Measurements from ENCODE around the gene TUBB4B.
"Not testable (repeated sequence)": the region's sequence is repeated elsewhere in the genome, so short reads cannot be mapped to it uniquely, and the experiment has no call there.

TUBB4B gene

DNA sequence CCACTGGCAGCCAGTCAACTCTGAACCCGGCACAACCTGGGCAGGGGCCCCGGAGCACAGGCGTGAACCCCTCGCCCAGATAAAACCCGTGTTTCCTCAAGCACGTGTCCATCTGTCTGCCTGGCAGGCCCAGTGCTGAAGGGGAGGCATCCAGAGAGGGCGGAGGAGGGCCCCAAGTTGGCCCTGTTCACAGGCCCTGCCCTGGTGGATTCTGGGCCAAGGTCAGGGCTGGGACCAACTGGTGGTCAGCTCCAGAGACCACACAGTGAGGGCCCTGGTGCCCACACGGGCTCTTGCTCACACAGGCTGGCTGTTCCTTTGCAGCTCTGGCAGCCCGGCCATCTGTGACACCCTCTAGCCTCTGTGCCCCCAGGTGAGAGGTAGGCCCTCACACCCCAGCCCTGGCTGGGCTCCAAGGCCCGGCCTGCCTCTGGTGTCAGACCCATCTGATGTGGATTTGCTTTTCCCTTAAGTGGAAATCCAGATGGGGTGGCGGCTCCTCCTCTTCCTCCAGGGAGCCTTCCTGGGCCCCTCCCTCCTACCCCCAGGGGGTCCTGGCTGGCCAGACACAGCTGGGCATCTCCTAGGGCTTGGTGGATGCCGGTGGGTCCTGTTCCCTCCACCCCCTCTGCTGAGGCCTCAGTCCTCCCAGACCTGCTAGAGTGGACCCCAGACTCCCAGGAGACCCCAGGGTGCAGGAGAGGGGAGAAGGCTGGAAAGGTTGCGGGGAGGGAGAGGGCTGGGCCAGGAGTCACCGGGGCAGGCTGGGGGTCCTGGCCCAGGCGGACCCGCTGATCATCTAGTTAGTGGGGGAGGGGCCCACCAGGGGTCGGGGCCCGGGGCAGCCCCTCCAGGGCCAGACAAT, 9.5 kb downstream of the TUBB4B start:
- in situ Hi-C loops (cut with MboI; ENCODE audit: low sequenced_read_pairs): no loop called here

DNA sequence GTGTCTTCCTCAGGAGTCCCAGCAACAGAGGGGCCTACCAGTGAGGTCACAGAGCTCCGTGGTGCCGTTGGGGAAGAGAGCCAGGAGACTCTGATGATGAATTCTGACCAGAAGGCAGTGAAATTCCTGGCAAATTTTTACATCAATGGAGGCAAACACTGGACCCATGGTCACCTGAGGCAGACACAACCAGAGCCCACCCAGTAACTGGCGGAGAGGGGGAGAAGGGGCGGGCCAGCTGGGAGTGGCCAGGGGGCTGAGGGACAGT, 10.0 kb downstream of the TUBB4B start, which contains the start of gene STPG3:
STPG3 (plus strand) TSS at position 93 of the 268 bp plus-strand sequence; CDS start at position 94, 1 bp downstream.
- in situ Hi-C loops (cut with MboI; ENCODE audit: low sequenced_read_pairs): no loop called here

DNA sequence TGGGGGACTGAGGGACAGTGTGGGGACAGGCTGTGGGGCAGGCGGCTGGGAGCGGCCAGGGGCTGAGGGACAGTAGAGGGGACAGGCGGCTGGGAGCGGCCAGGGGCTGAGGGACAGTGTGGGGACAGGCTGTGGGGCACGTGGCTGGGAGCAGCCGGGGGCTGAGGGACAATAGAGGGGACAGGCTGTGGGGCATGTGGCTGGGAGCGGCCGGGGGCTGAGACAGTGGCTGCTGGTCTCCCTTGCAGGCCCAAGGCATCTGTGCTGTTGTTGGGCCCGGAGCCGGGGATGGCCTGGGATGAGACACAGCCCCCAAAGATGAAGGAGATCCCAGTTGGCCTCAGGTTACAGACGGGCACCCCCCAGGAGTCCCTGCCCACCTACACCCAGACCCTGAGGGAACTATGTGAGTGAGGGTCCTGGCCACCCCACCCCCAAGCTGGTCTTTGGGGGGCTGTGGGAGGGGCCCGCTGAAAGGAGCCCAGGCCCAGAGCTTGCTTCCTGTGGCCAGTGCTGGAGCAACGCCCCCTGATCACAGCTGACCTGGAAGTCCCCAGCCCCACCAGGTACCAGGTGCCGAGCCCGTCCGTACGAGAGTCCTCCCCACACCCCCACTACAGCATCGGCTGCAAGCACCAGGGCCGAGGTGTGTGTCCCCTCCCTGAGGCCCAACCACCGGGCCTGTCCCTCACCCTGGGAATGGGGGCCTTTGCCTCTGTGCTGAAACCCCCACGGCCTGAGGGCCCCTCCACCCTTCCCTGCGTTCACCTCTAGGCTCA, 10.6 kb downstream of the TUBB4B start:
- in situ Hi-C loops (cut with MboI; ENCODE audit: low sequenced_read_pairs): no loop called here

DNA sequence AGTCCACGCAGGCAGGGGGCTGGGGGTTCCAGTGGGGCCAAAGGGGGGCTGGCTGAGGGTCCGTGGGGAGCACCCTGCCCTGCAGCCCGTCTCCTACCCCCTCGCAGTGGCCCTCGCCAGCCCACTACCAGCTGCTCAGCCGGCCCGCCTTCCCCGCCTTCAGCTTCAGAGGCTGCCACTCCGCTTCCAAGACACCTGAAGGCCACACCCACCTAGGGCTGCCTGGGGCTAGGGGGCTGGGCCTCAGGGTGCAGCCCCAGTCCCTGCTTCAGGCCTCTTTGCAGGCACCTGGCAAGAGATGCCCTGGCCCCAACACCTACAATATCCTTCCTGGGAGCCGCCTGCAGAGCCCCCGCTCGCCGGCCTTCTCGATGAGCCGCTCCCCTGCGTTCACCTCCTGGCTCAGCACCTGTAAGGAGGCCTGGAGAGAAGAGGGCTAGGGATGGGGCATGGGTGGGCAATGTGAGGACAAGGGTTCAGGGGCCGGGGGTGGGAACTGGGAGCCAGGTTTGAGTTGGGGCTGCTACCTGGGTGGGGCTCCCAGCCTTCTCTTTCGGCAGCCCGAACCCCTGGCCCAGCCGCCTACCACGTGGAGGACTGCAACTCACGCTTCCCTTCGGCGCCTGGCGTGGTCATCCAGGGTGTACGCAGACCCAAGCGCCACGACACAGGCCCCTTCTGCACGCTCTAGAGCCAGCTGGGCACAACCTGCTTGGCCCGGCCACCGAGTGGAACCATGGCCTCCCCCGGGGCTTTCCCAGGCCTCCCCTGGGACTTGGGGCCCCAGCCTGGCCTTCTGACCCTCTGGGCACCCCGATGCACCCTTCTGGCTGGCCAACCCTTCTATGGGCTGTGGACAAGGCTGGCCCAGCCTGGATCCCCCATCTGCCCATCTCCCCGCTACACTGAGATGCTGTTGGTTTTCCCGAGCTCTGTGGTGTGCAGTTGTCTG, 11.7 kb downstream of the TUBB4B start:
- in situ Hi-C loops (cut with MboI; ENCODE audit: low sequenced_read_pairs): no loop called here

DNA sequence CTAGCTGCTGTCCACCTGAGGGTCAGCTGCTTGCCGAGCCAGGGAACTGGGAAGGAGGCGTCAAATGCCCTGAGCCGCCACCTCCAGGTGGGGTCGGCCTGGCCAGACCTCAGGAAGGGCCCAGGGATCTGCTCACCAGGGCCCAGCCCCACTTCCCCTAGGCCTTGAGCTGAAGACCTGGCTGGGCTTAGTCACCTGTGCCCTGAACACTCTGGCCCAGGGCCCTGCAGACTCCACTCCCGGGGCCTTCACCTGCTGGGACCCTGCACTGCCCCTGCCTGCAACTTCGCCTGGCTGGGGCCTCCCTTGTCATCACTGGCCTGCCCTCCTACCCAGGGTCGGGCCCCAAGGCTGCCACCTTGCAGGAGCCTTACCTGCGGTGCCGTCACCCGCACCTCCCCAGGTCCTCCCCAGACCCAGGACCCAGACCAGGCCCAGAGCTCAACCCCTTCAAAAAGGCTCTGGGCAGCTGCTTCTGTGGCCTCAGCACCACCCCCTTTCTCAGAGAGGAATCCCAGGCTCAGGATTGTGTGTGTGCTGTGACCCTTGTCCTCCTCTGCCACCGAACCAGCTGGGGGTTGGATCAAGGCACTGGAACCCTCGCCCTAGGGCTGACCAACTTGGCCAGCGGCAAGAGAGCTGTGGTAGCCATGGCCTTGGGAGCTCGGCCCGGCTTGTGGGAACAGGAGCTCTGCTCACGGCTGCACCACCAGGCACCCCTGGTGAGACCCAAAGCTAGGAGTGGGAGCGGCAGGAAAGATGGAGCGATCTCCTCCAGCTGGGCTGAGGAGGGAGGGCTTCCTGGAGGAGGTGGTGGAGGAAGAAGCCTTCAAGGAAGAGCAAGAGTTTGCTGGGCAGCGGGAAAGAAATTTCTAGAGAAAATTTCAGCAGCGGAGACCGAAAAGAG, 12.9 kb downstream of the TUBB4B start:
- in situ Hi-C loops (cut with MboI; ENCODE audit: low sequenced_read_pairs): no loop called here

DNA sequence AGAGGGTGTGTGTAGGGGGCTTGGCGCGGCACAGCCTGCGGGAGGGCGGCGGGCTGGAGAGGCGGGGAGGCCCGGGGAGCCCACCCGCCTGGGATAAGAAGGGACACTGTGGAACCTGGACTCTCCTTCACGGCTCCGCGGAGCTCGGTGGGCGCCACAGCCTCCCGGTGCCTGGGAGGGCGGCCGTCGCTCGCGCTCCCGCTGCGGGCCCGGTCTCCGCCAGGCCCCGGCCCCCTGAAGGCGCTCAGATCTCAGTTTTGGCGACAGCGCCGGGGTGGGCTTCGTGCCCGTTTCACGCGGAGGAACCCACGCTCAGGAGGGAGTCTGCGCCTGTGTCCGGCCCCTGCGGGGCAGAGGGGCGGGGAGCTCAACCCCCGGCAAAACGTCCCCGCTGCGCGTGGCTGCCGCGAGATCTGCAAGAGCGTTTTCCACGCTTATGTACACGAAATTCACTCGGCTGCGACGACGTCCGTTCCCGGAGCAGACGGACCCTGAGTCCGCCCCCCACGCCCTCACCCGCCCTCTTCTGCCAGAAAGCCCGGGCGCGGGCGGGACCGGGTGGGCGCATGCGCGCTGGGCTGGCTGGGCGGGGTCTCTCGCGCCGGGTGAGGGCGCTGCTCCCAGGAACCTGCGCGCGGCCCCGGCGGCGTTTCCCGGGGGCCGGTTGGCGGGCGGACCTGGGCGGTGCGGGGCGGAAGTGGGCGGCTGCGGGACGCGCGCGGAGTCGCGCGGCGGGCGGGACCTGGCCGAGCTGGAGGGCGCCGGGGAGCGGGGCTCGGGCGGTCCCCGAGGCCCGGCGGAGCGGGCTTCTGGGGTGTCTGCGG, 13.7 kb downstream of the TUBB4B start, which contains the start of gene NELFB:
NELFB (plus strand) TSS at position 704 of the 824 bp plus-strand sequence.
- in situ Hi-C loops (cut with MboI; ENCODE audit: low sequenced_read_pairs): no loop called here

DNA sequence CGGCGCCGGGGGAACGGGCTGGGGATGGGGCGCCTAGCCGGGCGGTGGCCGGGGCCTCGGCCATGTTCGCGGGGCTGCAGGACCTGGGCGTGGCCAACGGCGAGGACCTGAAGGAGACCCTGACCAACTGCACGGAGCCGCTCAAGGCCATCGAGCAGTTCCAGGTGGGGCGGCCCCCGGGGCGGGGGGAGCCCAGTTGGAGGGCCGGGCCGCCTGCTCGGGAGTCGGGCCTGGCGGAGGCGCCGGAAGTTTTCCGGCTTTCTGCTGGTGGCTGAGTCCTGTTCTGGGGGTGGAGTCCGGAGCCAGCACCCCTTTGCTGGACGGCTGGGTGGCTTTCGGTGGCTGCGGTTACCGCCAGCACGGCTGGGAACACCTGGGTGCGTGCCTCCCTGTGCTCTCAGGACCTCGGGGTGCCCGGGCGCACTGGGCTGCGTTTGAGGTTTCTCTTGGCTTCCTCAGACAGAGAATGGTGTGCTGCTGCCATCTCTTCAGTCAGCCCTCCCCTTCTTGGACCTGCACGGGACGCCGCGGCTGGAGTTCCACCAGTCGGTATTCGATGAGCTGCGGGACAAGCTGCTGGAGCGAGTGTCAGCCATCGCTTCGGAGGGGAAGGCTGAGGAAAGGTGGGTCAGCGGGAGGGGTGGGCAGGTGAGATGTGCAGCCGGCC, 14.5 kb downstream of the TUBB4B start:
- in situ Hi-C loops (cut with MboI; ENCODE audit: low sequenced_read_pairs): no loop called here

DNA sequence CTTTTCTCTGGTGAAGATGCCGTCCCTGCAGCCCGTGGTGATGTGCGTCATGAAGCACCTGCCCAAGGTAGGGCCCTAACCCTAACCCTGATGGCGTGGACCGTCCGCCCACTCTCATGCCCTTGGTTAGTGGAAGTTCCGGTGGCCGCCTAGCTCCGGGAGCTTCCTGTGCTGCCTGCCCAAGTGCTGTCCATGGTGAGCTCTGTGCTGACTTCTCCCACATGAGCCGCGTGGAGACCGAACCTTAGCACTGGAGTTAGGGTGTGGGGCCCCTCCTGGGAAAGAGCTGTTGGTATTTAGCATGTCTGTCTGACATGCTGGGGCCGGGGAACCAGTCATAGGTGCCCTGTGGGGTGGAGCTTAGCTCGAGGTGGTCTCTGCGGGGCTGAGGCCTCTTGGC, 15.3 kb downstream of the TUBB4B start:
- in situ Hi-C loops (cut with MboI; ENCODE audit: low sequenced_read_pairs): no loop called here

DNA sequence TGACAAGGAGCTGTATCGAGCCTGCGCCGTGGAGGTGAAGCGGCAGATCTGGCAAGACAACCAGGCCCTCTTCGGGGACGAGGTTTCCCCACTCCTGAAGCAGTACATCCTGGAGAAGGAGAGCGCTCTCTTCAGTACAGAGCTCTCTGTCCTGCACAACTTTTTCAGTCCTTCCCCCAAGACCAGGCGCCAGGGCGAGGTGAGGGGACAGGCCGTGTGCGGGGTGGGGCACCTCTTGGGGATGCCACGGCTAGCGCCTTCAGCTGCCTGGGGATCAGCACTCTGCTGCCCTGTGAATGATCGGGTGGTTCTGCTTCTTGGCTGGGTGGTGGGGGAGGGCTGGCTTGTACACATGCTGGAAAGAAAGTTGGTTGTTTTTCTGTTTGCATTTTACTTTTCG, 15.8 kb downstream of the TUBB4B start:
- in situ Hi-C loops (cut with MboI; ENCODE audit: low sequenced_read_pairs): no loop called here

DNA sequence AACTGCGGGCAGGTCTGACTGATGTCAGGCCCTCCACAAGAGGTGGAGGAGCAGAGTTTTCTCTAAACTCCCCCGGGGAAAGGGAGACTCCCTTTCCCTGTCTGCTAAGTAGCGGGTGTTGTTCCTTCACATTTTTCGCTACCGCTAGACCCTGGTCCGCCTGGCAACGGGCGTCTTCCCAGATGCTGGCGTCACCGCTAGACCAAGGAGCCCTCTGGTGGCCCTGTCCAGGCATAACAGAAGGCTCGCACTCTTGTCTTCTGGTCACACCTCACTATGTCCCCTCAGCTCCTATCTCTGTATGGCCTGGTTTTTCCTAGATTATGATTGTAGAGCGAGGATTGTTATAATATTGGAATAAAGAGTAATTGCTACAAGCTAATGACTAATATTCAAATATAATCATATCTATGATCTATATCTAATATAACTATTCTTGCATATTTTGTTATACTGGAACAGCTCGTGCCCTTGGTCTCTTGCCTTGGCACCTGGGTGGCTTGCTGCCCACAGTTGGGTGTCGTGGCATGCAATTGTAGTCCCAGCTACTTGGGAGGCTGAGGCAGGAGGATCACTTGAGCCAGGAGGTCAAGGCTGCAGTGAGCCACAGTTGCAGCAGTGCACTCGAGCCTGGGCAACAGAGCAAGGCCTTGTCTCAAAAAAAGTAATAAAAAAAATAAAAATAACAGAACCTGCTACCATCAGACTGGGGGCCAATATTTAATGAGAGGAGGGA, 21.3 kb downstream of the TUBB4B start:
- in situ Hi-C loops (cut with MboI; ENCODE audit: low sequenced_read_pairs): not testable (repeated sequence)

DNA sequence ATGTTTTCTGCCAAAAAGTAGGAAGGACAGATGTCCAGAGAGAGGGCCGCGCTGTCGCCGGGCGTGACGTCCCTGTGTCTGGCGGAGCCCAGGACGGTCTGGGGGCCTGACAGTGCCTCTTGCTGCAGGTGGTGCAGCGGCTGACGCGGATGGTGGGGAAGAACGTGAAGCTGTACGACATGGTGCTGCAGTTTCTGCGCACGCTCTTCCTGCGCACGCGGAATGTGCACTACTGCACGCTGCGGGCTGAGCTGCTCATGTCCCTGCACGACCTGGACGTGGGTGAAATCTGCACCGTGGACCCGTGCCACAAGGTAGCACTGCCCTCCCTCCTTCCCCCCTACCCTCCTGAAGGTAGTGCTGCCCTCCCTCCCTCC, 21.8 kb downstream of the TUBB4B start:
- in situ Hi-C loops (cut with MboI; ENCODE audit: low sequenced_read_pairs): no loop called here

DNA sequence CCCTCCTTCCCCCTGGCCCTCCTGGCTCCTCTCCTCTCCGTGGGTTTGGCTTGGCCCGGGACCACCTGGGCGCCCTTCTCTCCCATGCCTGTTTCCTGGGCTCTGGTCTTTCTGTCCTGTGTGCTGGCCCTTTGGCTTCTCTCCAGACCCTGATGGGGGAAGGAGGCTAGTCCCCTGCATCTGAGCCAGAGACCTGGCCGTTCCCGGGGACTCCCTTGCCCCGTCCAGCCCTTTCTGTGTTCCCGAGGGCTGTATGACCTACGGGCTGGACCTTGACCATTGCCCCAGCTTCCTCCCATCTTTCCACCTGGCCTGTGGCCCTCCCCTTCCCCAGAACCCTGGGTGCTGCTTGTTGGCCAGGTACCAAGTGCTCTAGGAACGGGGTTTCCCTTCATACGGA, 22.4 kb downstream of the TUBB4B start:
- in situ Hi-C loops (cut with MboI; ENCODE audit: low sequenced_read_pairs): no loop called here

DNA sequence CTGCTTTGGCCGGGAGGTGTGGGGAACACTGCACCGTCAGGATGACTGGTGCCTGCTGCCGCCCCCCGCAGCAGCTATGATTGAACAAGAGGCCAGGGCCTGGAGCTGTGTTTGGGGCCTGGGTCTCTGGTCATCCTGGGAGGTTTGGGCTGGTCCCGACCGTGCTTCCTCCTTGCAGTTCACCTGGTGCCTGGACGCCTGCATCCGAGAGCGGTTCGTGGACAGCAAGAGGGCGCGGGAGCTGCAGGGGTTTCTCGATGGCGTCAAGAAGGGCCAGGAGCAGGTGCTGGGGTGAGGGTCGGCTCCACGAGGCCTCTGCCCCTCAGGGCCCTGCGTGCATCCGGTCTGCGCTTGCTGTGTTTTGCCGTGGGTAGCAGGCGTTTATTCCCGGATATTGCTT, 23.0 kb downstream of the TUBB4B start:
- in situ Hi-C loops (cut with MboI; ENCODE audit: low sequenced_read_pairs): no loop called here

DNA sequence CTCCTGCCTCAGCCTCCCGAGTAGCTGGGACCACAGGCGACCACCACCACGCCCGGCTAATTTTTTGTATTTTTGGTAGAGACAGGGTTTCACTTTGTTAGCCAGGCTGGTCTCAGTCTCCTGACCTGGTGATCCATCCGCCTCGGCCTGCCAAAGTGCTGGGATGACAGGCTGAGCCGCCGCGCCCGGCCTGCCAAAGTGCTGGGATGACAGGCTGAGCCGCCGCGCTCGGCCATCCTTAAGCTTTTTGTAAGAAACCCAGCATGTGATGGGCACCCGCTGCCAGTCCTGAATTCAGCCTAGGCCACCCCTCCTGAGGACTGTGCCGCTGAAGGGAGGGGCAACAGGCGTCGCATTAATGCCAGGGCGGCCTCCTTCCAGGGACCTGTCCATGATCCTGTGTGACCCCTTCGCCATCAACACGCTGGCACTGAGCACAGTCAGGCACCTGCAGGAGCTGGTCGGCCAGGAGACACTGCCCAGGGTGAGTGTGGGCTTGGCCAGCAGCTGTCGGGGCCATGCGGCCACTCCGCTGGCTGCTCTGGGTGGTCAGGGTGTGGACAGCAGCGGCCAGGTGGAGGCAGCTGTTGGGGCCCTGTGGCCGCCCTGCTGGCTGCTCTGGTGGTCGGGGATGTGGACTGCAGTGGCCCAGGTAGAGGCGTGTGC, 24.5 kb downstream of the TUBB4B start:
- in situ Hi-C loops (cut with MboI; ENCODE audit: low sequenced_read_pairs): no loop called here

DNA sequence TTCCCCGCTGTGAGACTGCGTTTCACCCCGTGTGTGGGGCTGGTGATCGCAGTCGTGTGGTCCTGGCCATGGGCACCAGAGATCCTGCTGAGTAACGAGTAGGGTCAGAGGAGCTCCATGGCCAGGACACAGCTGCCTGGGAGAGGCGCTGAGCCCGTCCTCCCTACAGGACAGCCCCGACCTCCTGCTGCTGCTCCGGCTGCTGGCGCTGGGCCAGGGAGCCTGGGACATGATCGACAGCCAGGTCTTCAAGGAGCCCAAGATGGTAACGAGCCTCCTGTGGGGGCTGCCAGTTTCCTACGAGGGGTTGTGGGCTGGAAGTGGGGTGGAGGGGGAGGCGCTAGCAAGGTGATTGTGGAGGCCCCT, 25.1 kb downstream of the TUBB4B start:
- in situ Hi-C loops (cut with MboI; ENCODE audit: low sequenced_read_pairs): no loop called here

DNA sequence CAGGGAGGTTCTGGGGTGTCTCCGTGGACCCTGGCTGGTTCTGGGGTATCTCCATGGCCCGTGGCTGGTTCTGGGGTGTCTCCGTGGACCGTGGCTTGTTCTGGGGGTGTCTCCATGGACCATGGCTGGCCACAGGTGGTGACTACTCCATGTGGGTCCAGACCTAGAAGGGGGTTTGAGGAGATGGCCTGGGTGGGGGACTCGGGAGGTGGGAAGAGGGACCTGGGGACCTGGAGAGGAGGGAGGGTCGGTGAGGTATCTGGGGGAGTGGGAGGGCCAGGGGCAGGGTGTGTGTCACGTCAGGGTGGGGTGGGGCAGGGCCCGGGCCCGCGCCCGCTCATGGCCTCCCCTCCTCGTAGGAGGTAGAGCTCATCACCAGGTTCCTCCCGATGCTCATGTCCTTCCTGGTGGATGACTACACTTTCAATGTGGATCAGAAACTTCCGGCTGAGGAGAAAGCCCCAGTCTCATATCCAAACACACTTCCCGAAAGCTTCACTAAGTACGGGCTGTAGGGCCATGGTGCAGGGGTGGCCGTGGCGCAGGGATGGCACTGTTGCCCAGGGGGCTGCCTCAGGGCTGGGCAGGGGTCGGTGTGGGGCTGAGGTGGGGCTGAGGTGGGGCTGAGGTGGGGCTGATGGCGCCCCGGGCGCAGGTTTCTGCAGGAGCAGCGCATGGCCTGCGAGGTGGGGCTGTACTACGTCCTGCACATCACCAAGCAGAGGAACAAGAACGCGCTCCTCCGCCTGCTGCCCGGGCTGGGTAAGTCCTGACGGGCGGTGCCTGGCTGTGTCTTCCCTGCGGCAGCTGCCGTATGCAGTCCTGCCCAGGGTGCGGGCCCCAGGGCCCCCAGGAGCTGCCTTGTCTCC, 25.7 kb downstream of the TUBB4B start:
- in situ Hi-C loops (cut with MboI; ENCODE audit: low sequenced_read_pairs): no loop called here

DNA sequence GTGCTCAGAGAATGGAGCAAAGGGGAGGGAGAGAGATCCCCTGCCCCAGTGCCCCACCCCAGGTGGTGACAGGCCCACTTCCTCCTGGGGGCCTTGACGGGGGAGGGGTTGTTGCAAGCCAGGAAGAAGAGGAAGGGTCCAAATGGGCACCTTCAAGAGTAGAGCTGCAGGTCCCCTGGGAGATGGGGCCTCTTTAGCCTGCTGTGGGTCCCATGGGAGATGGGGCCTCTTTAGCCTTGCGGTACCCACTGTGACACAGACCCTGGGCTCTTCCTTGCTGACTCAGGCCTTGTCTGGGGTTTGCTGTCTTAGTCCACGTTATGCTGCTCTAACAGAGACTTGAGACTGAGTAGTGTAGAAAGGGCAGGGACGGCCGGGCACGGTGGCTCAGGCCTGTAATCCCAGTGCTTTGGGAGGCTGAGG, 26.9 kb downstream of the TUBB4B start:
- in situ Hi-C loops (cut with MboI; ENCODE audit: low sequenced_read_pairs): no loop called here

Measured in hTERT RPE-1 (cell line).